Stimulated activated naive CD8-positive, alpha-beta T cell treated with anti-CD3 and anti-CD28 coated beads, Interleukin-15, amount 100 ng/mL, for 72 hours (primary cell): ENCODE data around the gene SNAPC4.
A peak's percentile ranks its signal among the peaks of the same experiment; 100 is the strongest.
"Not testable (repeated sequence)": the region's sequence is repeated elsewhere in the genome, so short reads cannot be mapped to it uniquely, and the experiment has no call there.

Experiments
- ATAC-seq: fragments of 150-1000 bp; cut with Tn5 transposase; 2 replicates; pipeline ENCODE4 v1.10.0; 2021; ENCODE audit warnings: mild to moderate bottlenecking, moderate library complexity
- DNase-seq, 2 donors: peaks; one replicate each; pipeline ENCODE4 v3.0.0; 2021 to 2022
- H3K27ac Mint-ChIP-seq, 2 donors: one replicate each; pipeline ENCODE4 v1.8.0; 2022; ENCODE audit warnings: mild to moderate bottlenecking in 2 of 2, mixed read lengths in 2 of 2, moderate library complexity in 2 of 2
- H3K27me3 Mint-ChIP-seq: one replicate; pipeline ENCODE4 v1.8.0; 2022; ENCODE audit warnings: mixed read lengths
- H3K4me1 Mint-ChIP-seq: one replicate; pipeline ENCODE4 v1.8.0; 2022; ENCODE audit warnings: mild to moderate bottlenecking, mixed read lengths
- H3K4me3 Mint-ChIP-seq, 2 donors: one replicate each; pipeline ENCODE4 v1.8.0; 2022; ENCODE audit warnings: mild to moderate bottlenecking in 2 of 2, mixed read lengths in 2 of 2, moderate library complexity in 1 of 2
- H3K9me3 Mint-ChIP-seq, 2 donors: one replicate each; pipeline ENCODE4 v1.8.0; 2022; ENCODE audit warnings: mixed read lengths in 2 of 2

SNAPC4 gene

GRCh38 chr9:136437839-136438547 is 38.0 kb upstream of the SNAPC4 start:
- ATAC-seq (no peak), DNase-seq (no peak)
- Mint-ChIP-seq H3K27ac (peak overlapping the region; percentile 78 to 96), H3K27me3 (no peaks in the 10 kb centered on the region), H3K4me1 (peaks cover 29% of the 10 kb centered on the region), H3K9me3 (no peaks in the 10 kb centered on the region), H3K4me3 (peak overlapping the region; percentile 86 to 89)

- DNase-seq (no peak), ATAC-seq (no peak)
- H3K27me3 Mint-ChIP-seq, result no peaks in the 10 kb centered on the region
- peak overlapping the region; percentile 86 to 89 for H3K4me3 Mint-ChIP-seq
- H3K27ac Mint-ChIP-seq, result no peak overlapping the region
- H3K9me3 Mint-ChIP-seq, result no peaks in the 10 kb centered on the region
- peaks cover 29% of the 10 kb centered on the region for H3K4me1 Mint-ChIP-seq
These were observed 37.5 kb upstream of the SNAPC4 start for GRCh38 chr9:136437430-136437829.

DNA sequence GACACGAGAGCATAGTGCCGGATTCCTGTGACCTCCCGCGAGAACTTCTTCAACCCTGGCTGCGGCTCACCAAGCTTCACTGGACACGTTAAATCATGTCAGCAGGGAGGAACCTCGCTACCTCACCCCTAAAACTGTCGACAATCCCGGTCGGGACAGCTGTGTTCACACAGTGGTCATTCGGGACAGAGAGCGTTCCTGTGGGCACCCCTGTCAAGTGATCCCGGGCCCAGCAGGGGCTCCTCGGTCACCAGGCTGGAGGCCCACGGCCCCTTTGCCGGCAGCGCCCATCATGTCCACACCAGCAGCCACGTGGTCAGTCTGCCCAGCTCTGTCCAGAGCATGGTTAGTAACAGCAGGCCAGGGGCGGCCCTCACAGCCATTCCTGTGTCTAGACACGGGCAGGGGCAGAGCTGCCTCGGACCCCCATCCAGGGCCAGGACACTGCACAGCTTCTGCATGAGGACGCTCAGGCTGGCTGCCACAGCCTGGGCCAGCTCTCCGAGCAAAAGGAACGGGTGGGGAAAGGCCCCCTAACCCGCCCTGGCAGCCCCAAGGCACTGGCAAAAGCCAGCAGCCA is 36.2 kb upstream of the SNAPC4 start:
- no peaks in the 10 kb centered on the region for H3K27me3 Mint-ChIP-seq
- no peak for DNase-seq
- H3K9me3 Mint-ChIP-seq, result no peaks in the 10 kb centered on the region
- H3K4me3 Mint-ChIP-seq, result peak overlapping the region in 1 of 2 donors; percentile 3
- peaks cover 29% of the 10 kb centered on the region for H3K4me1 Mint-ChIP-seq
- ATAC-seq, result no peak
- no peak overlapping the region for H3K27ac Mint-ChIP-seq

DNA sequence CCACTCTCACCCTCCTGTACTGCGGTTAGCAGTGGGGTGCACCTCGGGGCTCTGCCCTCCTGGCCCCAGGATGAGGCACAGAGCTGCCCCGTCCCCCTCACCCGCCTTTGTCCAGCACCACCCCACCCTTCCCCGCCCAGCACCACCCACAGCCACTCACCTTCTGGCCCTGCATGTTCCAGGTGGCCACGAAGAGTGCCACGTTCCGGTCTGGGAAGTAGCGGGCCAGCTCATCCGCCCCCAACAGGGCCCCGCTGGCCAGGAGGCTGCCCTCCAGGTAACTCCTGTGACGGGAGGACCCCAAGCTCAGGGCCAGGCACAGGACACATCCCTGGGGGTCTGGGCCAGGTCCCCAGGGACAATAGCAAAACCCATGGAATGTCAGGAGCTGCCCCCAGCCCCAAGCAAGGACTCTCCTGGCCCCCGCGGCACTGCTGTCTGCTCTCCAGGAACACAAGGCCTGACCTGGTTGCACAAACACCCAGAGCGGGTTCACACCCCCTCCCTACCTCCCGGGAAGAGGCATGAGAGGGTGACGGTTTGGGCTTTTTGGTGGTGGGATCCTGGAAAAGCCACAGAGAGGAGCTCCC is 34.7 kb upstream of the SNAPC4 start:
- H3K4me1 Mint-ChIP-seq, result peaks cover 29% of the 10 kb centered on the region
- ATAC-seq (no peak), DNase-seq (no peak)
- H3K27ac Mint-ChIP-seq, result no peak overlapping the region
- H3K4me3 Mint-ChIP-seq, result no peak overlapping the region
- H3K27me3 Mint-ChIP-seq, result no peaks in the 10 kb centered on the region
- no peaks in the 10 kb centered on the region for H3K9me3 Mint-ChIP-seq

- Mint-ChIP-seq H3K27me3 (no peaks in the 10 kb centered on the region), H3K9me3 (no peaks in the 10 kb centered on the region), H3K4me3 (no peak overlapping the region), H3K27ac (peak overlapping the region in 1 of 2 donors; percentile 59), H3K4me1 (peaks cover 29% of the 10 kb centered on the region)
- DNase-seq (no peak), ATAC-seq (no peak)
These were observed 34.0 kb upstream of the SNAPC4 start for GRCh38 chr9:136433849-136434579.

GRCh38 chr9:136433043-136433715 is 33.2 kb upstream of the SNAPC4 start:
- H3K9me3 Mint-ChIP-seq, result no peaks in the 10 kb centered on the region
- peaks cover 26% of the 10 kb centered on the region for H3K4me1 Mint-ChIP-seq
- DNase-seq (no peak), ATAC-seq (no peak)
- no peaks in the 10 kb centered on the region for H3K27me3 Mint-ChIP-seq
- no peak overlapping the region for H3K4me3 Mint-ChIP-seq
- no peak overlapping the region for H3K27ac Mint-ChIP-seq

GRCh38 chr9:136432591-136432990 is 32.6 kb upstream of the SNAPC4 start:
- H3K9me3 Mint-ChIP-seq, result no peaks in the 10 kb centered on the region
- peak overlapping the region in 1 of 2 donors; percentile 93 for H3K27ac Mint-ChIP-seq
- DNase-seq (no peak), ATAC-seq (no peak)
- no peaks in the 10 kb centered on the region for H3K27me3 Mint-ChIP-seq
- H3K4me1 Mint-ChIP-seq, result peaks cover 20% of the 10 kb centered on the region
- H3K4me3 Mint-ChIP-seq, result no peak overlapping the region

DNA sequence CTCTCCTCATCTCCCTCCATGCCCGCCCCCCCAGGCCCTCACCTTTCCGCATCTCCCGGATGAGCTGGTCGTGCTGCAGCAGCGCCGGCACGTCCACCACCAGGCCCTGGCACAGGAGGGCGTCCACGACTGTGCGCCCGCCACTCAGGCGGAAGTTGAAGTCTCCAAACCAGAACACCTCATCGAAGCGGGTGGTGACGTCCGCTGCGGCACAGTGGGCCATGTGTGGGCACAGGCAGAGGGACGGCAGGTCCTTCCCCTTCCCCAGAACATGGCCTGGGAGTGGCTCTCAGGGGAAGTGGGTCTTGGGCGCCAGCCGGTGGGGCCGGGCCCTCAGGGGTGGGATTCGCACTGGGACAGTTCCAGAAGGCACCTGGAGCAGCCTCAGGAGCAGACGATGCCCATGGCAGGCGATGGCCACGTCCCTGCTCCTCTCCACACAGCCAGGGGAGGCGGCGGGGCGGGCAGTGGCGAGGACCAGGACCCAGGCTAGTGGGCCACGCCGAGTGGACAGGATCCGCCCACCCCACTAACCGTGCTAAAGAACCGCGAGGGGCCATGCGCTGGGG is 31.9 kb upstream of the SNAPC4 start:
- ATAC-seq (no peak), DNase-seq (no peak)
- H3K27me3 Mint-ChIP-seq, result no peaks in the 10 kb centered on the region
- no peaks in the 10 kb centered on the region for H3K9me3 Mint-ChIP-seq
- no peak overlapping the region for H3K27ac Mint-ChIP-seq
- H3K4me3 Mint-ChIP-seq, result no peak overlapping the region
- H3K4me1 Mint-ChIP-seq, result peaks cover 13% of the 10 kb centered on the region

- DNase-seq, result no peak
- Mint-ChIP-seq H3K27me3 (no peaks in the 10 kb centered on the region), H3K9me3 (no peaks in the 10 kb centered on the region), H3K4me3 (no peak overlapping the region), H3K27ac (no peak overlapping the region), H3K4me1 (peaks cover 2% of the 10 kb centered on the region)
- ATAC-seq, result no peak
These were observed 30.7 kb upstream of the SNAPC4 start for GRCh38 chr9:136430588-136431234.

GRCh38 chr9:136429683-136430491 is 29.9 kb upstream of the SNAPC4 start:
- H3K27ac Mint-ChIP-seq, result no peak overlapping the region
- ATAC-seq, result no peak
- DNase-seq, result no peak
- H3K4me3 Mint-ChIP-seq, result no peak overlapping the region
- no peaks in the 10 kb centered on the region for H3K9me3 Mint-ChIP-seq
- H3K4me1 Mint-ChIP-seq, result peaks cover 6% of the 10 kb centered on the region
- no peaks in the 10 kb centered on the region for H3K27me3 Mint-ChIP-seq

- H3K4me1 Mint-ChIP-seq, result peaks cover 6% of the 10 kb centered on the region
- DNase-seq (no peak), ATAC-seq (no peak)
- H3K4me3 Mint-ChIP-seq, result no peak overlapping the region
- no peaks in the 10 kb centered on the region for H3K27me3 Mint-ChIP-seq
- no peak overlapping the region for H3K27ac Mint-ChIP-seq
- H3K9me3 Mint-ChIP-seq, result no peaks in the 10 kb centered on the region
These were observed 29.2 kb upstream of the SNAPC4 start for GRCh38 chr9:136429075-136429628.

DNA sequence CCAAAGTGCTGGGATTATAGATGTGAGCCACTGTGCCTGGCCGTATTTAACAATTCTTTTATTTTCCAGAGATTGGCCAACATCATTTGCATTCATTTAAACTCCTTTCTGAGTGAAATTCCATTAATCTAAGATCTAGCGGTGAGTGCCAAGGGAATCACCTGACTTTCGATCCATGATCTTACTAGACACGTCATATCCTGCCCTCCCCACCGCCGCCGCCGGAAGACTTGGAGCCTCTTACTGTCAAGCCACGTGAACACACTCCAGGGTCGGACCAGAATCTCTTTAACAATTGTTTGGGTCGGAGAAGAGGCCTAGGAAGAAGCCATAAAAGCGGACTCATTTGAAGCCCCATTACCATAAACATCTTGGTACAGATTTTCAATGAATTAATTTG is 26.8 kb upstream of the SNAPC4 start:
- H3K27ac Mint-ChIP-seq, result no peak overlapping the region
- H3K27me3 Mint-ChIP-seq, result no peaks in the 10 kb centered on the region
- H3K4me1 Mint-ChIP-seq, result peaks cover 6% of the 10 kb centered on the region

DNA sequence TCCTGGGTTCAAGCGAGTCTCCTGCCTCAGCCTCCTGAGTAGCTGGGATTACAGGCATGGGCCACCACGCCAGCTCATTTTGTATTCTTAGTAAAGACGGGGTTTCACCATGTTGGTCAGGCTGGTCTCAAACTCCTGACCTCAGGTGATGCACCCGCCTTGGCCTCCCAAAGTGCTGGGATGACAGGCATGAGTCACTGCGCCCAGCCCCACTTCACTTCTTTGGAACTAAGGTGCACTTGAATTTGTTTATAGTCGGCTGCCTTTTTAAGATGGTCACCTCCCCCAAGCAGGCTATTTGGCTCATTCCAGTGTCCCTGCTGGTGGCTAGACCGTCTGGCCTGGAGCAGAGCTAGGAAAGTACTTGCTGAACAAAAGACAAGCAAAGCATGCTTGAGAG is 25.4 kb upstream of the SNAPC4 start:
- not testable (repeated sequence) for H3K9me3 Mint-ChIP-seq, DNase-seq, H3K4me3 Mint-ChIP-seq, H3K27me3 Mint-ChIP-seq, ATAC-seq, H3K4me1 Mint-ChIP-seq
- H3K27ac Mint-ChIP-seq, result peak overlapping the region in 1 of 2 donors; percentile 56

More for the DNA sequence above, 26.8 kb upstream of the SNAPC4 start:
- ATAC-seq (no peak), DNase-seq (no peak)
- Mint-ChIP-seq H3K9me3 (no peaks in the 10 kb centered on the region), H3K4me3 (no peak overlapping the region)
